HEK293T (cell line): ENCODE results near the gene GNB2.

Source experiments
- ARNT ChIP-seq: fragments of 450-650 bp; IDR thresholded peaks from 2 replicates; pipeline ENCODE4 v1.6.1; 2017; ENCODE audit warnings: mild to moderate bottlenecking
- BHLHE40 ChIP-seq: fragments of 450-650 bp; IDR thresholded peaks from 2 replicates; pipeline ENCODE4 v1.6.1; 2016; ENCODE audit warnings: mild to moderate bottlenecking, moderate library complexity, borderline replicate concordance
- CTBP1 ChIP-seq: fragments of 450-650 bp; IDR thresholded peaks from 2 replicates; pipeline ENCODE4 v1.6.1; 2016; ENCODE audit warnings: borderline replicate concordance
- ELF4 ChIP-seq: fragments of 450-650 bp; IDR thresholded peaks from 2 replicates; pipeline ENCODE4 v1.6.1; 2017; ENCODE audit warnings: antibody characterized with exemption
- FOXA1 ChIP-seq: fragments of 450-650 bp; IDR thresholded peaks from 2 replicates; pipeline ENCODE4 v1.6.1; 2016; ENCODE audit warnings: mild to moderate bottlenecking
- FOXK2 ChIP-seq: fragments of 450-650 bp; IDR thresholded peaks from 2 replicates; pipeline ENCODE4 v1.6.1; 2016; ENCODE audit warnings: mild to moderate bottlenecking
- FOXM1 ChIP-seq: fragments of 450-650 bp; IDR thresholded peaks from 2 replicates; pipeline ENCODE4 v1.6.1; 2017; ENCODE audit warnings: mild to moderate bottlenecking, borderline replicate concordance
- HDGF ChIP-seq: fragments of 450-650 bp; IDR thresholded peaks from 2 replicates; pipeline ENCODE4 v1.6.1; 2017; ENCODE audit warnings: antibody characterized with exemption, borderline replicate concordance
- NFRKB ChIP-seq: fragments of 450-650 bp; IDR thresholded peaks from 2 replicates; pipeline ENCODE4 v1.6.1; 2016; ENCODE audit warnings: mild to moderate bottlenecking, moderate library complexity
- SP1 ChIP-seq: fragments of 450-650 bp; IDR thresholded peaks from 2 replicates; pipeline ENCODE4 v1.6.1; 2017
- SUZ12 ChIP-seq: fragments of 450-650 bp; IDR thresholded peaks from 2 replicates; pipeline ENCODE4 v1.6.1; 2016; ENCODE audit warnings: mild to moderate bottlenecking
- TARDBP ChIP-seq: fragments of 450-650 bp; IDR thresholded peaks from 2 replicates; pipeline ENCODE4 v1.6.1; 2016

DNA sequence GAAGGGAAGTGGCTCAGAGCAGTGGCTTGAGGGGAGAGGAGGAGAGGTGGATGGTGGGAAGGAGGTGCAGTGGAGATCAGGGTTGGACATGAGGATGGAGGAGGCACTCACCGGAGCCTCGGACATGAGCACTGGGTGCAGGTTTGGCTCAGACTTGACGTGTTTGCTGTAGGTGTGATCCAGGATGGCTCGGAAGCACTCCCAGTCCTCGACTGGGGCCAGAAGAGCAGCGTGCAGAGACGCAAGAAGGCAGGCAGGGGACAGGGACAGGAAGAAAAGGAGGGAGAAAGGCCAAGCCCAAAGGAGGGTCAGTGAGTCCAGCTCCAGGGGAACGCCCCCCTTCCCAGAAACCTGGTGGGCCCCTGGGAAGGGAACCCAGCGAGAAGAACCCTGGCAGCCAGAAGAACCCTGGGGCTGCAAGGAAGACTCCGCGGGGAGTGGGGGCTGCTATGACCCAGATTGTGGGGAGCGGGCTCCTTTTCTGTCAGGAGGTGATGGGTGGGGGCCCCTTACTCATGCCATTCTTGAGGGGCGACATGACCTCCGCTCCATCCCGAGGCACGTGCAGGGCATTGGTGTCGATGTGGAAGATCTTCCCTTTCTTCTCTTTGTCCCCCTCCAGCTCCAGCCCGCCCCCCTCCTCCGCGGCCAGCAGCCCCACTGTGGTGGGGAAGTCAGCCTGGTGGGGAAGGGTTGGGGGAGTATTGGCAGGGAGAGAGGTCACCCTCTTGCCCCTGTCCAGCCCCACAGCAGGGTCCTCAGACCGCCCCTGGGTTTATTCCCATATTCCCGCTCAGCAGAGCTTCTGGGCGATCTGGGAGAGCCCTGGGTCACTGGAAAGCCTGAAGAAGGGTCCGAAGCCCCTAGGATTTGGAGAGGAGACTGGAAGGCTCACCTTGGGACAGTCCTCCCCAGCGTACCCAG, 18.4 kb upstream of the GNB2 start:
- TF ChIP-seq SP1 (no peak), TARDBP (no peak), FOXK2 (no peak), FOXM1 (no peak), FOXA1 (no peak), HDGF (no peak), BHLHE40 (no peak), ELF4 (no peak), SUZ12 (no peak), CTBP1 (no peak), ARNT (no peak), NFRKB (no peak)
